Neural progenitor cell (in vitro differentiated cells): ENCODE measurements around the gene ZC3HAV1L. TPM values are rescaled to one million over a fixed set of nuclear protein-coding genes. Genes with fewer than 3 reads are reported as not detected.

Source experiments
- DNase-seq: peaks from one replicate; pipeline ENCODE4 v3.0.0-alpha.2; 2016; ENCODE audit warnings: low spot score
- H2AFZ ChIP-seq: fragments of 200-600 bp; sonication (generic); replicated peaks from 2 replicates; pipeline ENCODE4 v1.6.1; 2016; ENCODE audit warnings: antibody characterized with exemption
- H3F3A ChIP-seq: fragments of 200-600 bp; sonication (generic); 2 replicates; pipeline ENCODE4 v1.6.1; 2016; ENCODE audit warnings: antibody characterized with exemption, low read depth
- H3K27ac ChIP-seq: fragments of 200-600 bp; sonication (generic); 2 replicates; pipeline ENCODE4 v1.5.1; 2016; ENCODE audit warnings: mild to moderate bottlenecking
- H3K27me3 ChIP-seq: fragments of 200-600 bp; sonication (generic); 2 replicates; pipeline ENCODE4 v1.6.1; 2016; ENCODE audit warnings: mild to moderate bottlenecking, moderate library complexity
- H3K36me3 ChIP-seq: fragments of 200-600 bp; sonication (generic); 2 replicates; pipeline ENCODE4 v1.5.1; 2016
- H3K4me1 ChIP-seq: fragments of 200-600 bp; sonication (generic); 2 replicates; pipeline ENCODE4 v1.6.1; 2016; ENCODE audit warnings: mixed run types
- H3K4me2 ChIP-seq: fragments of 200-600 bp; sonication (generic); 2 replicates; pipeline ENCODE4 v1.6.1; 2016
- H3K4me3 ChIP-seq: fragments of 200-600 bp; sonication (generic); 2 replicates; pipeline ENCODE4 v1.5.1; 2016
- H3K79me2 ChIP-seq: fragments of 200-600 bp; sonication (generic); 2 replicates; pipeline ENCODE4 v1.6.1; 2016; ENCODE audit warnings: low read depth
- H3K9ac ChIP-seq: fragments of 200-600 bp; sonication (generic); 2 replicates; pipeline ENCODE4 v1.6.1; 2016
- H3K9me3 ChIP-seq: fragments of 200-600 bp; sonication (generic); 2 replicates; pipeline ENCODE4 v1.5.1; 2016; ENCODE audit warnings: low read depth
- H4K20me1 ChIP-seq: fragments of 200-600 bp; sonication (generic); 2 replicates; pipeline ENCODE4 v1.6.1; 2016; ENCODE audit warnings: low read depth
- H3K27ac Mint-ChIP-seq: 3 replicates; pipeline ENCODE4 v1.8.0; 2021; ENCODE audit warnings: mixed read lengths
- H3K27me3 Mint-ChIP-seq: 2 replicates; pipeline ENCODE4 v1.8.0; 2022; ENCODE audit warnings: low read depth, mild to moderate bottlenecking, inconsistent platforms, moderate library complexity, mixed read lengths; ENCODE audit not compliant: insufficient read depth
- H3K36me3 Mint-ChIP-seq: 3 replicates; pipeline ENCODE4 v1.8.0; 2021; ENCODE audit warnings: mixed read lengths
- H3K4me1 Mint-ChIP-seq: 3 replicates; pipeline ENCODE4 v1.8.0; 2021; ENCODE audit warnings: mixed read lengths
- H3K4me3 Mint-ChIP-seq: 3 replicates; pipeline ENCODE4 v1.8.0; 2021; ENCODE audit warnings: mild to moderate bottlenecking, moderate library complexity, mixed read lengths
- H3K9me3 Mint-ChIP-seq: 3 replicates; pipeline ENCODE4 v1.8.0; 2020; ENCODE audit warnings: mixed read lengths
- EZH2 ChIP-seq: fragments of 200-600 bp; sonication (generic); IDR thresholded peaks from 2 replicates; pipeline ENCODE4 v1.6.1; 2017; ENCODE audit warnings: antibody characterized with exemption, mild to moderate bottlenecking, moderate library complexity
- EZH2phosphoT487 ChIP-seq: fragments of 200-600 bp; sonication (generic); IDR thresholded peaks from 2 replicates; pipeline ENCODE4 v1.6.1; 2017; ENCODE audit warnings: antibody characterized with exemption
- total RNA-seq: library from RNA; depleted of rRNA; stranded (reverse); fragments of >200 nt; gene quantifications from 2 replicates; pipeline ENCODE4 v1.2.3, GENCODE V29; 2015; ENCODE audit warnings: low replicate concordance
- TF ChIP-seq, protein P1 (sequence below): fragments of 200-600 bp; sonication (generic); IDR thresholded peaks from 2 replicates; pipeline ENCODE4 v1.5.1; 2017; ENCODE audit warnings: antibody characterized with exemption, mild to moderate bottlenecking

The ZC3HAV1L gene
- total RNA-seq, 1 donor from 2014 or later, result 7.1 TPM

DNA sequence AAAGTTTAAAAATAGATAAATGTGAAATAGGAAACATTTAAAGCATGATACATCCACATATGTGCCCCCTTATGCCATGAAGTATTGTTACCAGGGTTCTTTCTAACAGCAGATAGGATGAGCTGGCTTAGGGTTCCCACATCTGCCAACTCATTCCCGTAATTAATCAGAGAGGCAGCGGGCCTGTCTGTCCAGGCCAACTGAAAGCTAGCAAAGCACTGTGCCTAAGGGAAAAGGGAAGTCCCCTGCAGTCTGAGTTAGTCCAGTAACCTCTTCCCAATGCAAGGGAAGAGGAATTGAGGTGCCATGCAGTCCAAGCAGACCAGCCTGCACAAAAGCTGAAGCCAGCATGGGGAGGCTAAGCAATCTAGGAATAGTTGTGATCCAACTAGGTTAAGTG, 18.3 kb upstream of the ZC3HAV1L start:
- Histone ChIP-seq H3K4me2 (no peak overlapping the region), H4K20me1 (no peaks in the 10 kb centered on the region), H3K9ac (no peak overlapping the region), H3K4me3 (no peak overlapping the region), H3K4me1 (no peaks in the 10 kb centered on the region), H3K36me3 (no peaks in the 10 kb centered on the region), H3K27ac (no peak overlapping the region), H2AFZ (no peak overlapping the region), H3K9me3 (no peaks in the 10 kb centered on the region), H3K27me3 (no peaks in the 10 kb centered on the region), H3K79me2 (no peaks in the 10 kb centered on the region), H3F3A (no peaks in the 10 kb centered on the region)
- H3K27ac Mint-ChIP-seq, result no peak overlapping the region
- no peak for DNase-seq
- H3K4me1 Mint-ChIP-seq, result no peaks in the 10 kb centered on the region
- H3K27me3 Mint-ChIP-seq, result peaks cover 2% of the 10 kb centered on the region
- TF ChIP-seq EZH2, result no peak
- TF ChIP-seq EZH2phosphoT487, result no peak
- TF ChIP-seq, protein P1, sequence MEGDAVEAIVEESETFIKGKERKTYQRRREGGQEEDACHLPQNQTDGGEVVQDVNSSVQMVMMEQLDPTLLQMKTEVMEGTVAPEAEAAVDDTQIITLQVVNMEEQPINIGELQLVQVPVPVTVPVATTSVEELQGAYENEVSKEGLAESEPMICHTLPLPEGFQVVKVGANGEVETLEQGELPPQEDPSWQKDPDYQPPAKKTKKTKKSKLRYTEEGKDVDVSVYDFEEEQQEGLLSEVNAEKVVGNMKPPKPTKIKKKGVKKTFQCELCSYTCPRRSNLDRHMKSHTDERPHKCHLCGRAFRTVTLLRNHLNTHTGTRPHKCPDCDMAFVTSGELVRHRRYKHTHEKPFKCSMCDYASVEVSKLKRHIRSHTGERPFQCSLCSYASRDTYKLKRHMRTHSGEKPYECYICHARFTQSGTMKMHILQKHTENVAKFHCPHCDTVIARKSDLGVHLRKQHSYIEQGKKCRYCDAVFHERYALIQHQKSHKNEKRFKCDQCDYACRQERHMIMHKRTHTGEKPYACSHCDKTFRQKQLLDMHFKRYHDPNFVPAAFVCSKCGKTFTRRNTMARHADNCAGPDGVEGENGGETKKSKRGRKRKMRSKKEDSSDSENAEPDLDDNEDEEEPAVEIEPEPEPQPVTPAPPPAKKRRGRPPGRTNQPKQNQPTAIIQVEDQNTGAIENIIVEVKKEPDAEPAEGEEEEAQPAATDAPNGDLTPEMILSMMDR, result no peak
- no peaks in the 10 kb centered on the region for H3K9me3 Mint-ChIP-seq
- H3K36me3 Mint-ChIP-seq, result no peaks in the 10 kb centered on the region
- H3K4me3 Mint-ChIP-seq, result no peak overlapping the region

GRCh38 chr7:139051655-139052054, 15.8 kb upstream of the ZC3HAV1L start:
- H2AFZ ChIP-seq, result no peak overlapping the region
- H3F3A ChIP-seq, result no peaks in the 10 kb centered on the region
- TF ChIP-seq, protein P1, result no peak
- TF ChIP-seq EZH2, result no peak
- TF ChIP-seq EZH2phosphoT487, result no peak
- no peak overlapping the region for H3K27ac ChIP-seq
- H3K9me3 ChIP-seq, result no peaks in the 10 kb centered on the region
- Mint-ChIP-seq H3K27ac (no peak overlapping the region), H3K36me3 (no peaks in the 10 kb centered on the region), H3K4me3 (no peak overlapping the region), H3K9me3 (no peaks in the 10 kb centered on the region), H3K27me3 (peaks cover 2% of the 10 kb centered on the region), H3K4me1 (no peaks in the 10 kb centered on the region)
- H3K9ac ChIP-seq, result no peak overlapping the region
- H3K36me3 ChIP-seq, result no peaks in the 10 kb centered on the region
- peaks cover 1% of the 10 kb centered on the region for H3K4me1 ChIP-seq
- DNase-seq, result no peak
- no peaks in the 10 kb centered on the region for H4K20me1 ChIP-seq
- H3K4me3 ChIP-seq, result no peak overlapping the region
- H3K79me2 ChIP-seq, result no peaks in the 10 kb centered on the region
- no peak overlapping the region for H3K4me2 ChIP-seq
- H3K27me3 ChIP-seq, result no peaks in the 10 kb centered on the region

DNA sequence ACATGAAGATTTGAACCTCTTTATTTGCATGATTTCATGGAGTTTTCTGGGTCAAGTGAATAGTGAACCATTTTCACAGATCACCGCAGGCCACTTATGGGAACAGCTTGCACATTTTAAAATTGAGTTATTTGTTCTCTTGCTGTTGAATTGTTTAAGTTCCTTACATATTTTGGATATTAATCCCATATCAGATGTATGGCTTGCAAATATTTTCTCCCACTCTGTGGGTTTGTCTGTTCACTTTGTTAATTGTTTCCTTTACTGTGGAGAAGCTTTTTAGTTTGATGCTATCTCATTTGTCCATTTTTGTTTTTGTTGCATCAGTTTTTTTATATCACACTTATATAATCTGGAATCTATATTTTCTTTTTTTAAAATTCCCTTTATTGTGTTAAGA, 14.1 kb upstream of the ZC3HAV1L start:
- Histone ChIP-seq H3K9me3 (no peaks in the 10 kb centered on the region), H4K20me1 (no peaks in the 10 kb centered on the region), H3K4me3 (no peak overlapping the region), H3K36me3 (no peaks in the 10 kb centered on the region), H3K27ac (no peak overlapping the region), H3K4me2 (no peak overlapping the region), H2AFZ (no peak overlapping the region), H3K9ac (no peak overlapping the region), H3K79me2 (no peaks in the 10 kb centered on the region), H3K27me3 (no peaks in the 10 kb centered on the region), H3K4me1 (peaks cover 8% of the 10 kb centered on the region), H3F3A (no peaks in the 10 kb centered on the region)
- H3K27me3 Mint-ChIP-seq, result peaks cover 2% of the 10 kb centered on the region
- no peak for DNase-seq
- H3K4me1 Mint-ChIP-seq, result no peaks in the 10 kb centered on the region
- H3K36me3 Mint-ChIP-seq, result peaks cover 1% of the 10 kb centered on the region
- H3K4me3 Mint-ChIP-seq, result no peak overlapping the region
- no peak overlapping the region for H3K27ac Mint-ChIP-seq
- no peaks in the 10 kb centered on the region for H3K9me3 Mint-ChIP-seq
- TF ChIP-seq, protein P1, result no peak
- TF ChIP-seq EZH2phosphoT487 (no peak), EZH2 (no peak)
